Endothelial cell of umbilical vein (primary cell): Measurements from ENCODE around the gene ZNF281. TPM values are rescaled to one million over a fixed set of nuclear protein-coding genes. Genes with fewer than 3 reads are reported as not detected.

Source experiments
- BruUV-seq: library from RNA; stranded (reverse); fragments of 400-500 nt; replicated peaks from 2 replicates; lab custom pipeline; 2021; lab: Mats Ljungman, UMichigan
- CTCF ChIA-PET: fragments of 300-600, 350-600 bp; sonication (Branson Sonifier 250); formaldehyde crosslinking; loops from one replicate; lab custom pipeline; 2021; ENCODE audit warnings: antibody characterized with exemption, inconsistent platforms; lab: Charles Lee
- POLR2A ChIA-PET: fragments of 300-600, 350-600 bp; sonication (Branson Sonifier 250); formaldehyde crosslinking; loops from one replicate; lab custom pipeline; 2021; ENCODE audit warnings: antibody characterized with exemption, inconsistent platforms; lab: Charles Lee
- DNase-seq: peaks from one replicate; pipeline ENCODE4 v3.0.0-alpha.2; 2011; ENCODE audit warnings: low read depth, low spot score
- FAIRE-seq: peaks from 2 replicates; lab custom pipeline; 2011; peaks lifted over from hg19 to GRCh38; lab: Jason Lieb, UNC
- H2AFZ ChIP-seq: 2 replicates; pipeline ENCODE4 v1.6.0; 2012; ENCODE audit warnings: low read depth, low read length, control low read depth, inconsistent platforms
- H3K27ac ChIP-seq: 2 replicates; pipeline ENCODE4 v1.5.1; 2011; ENCODE audit warnings: low read depth, mild to moderate bottlenecking, control low read depth, low read length, moderate library complexity; ENCODE audit not compliant: insufficient read depth
- H3K27me3 ChIP-seq, 2 experiments: 2 replicates each; pipeline versions ENCODE4 v1.6.0 to v1.6.1; 2011; ENCODE audit warnings: low read length in 2 of 2, mixed read lengths in 1 of 2; ENCODE audit not compliant: control insufficient read depth in 2 of 2, insufficient read depth in 2 of 2
- H3K36me3 ChIP-seq, 2 experiments: 2 replicates in 1 of 2; 3 replicates in 1 of 2; pipeline ENCODE4 v1.5.1; 2011; ENCODE audit warnings: low read length in 2 of 2, mild to moderate bottlenecking in 1 of 2, moderate library complexity in 1 of 2; ENCODE audit not compliant: control insufficient read depth in 2 of 2, insufficient read depth in 2 of 2; ENCODE audit errors: extremely low read depth in 1 of 2
- H3K4me1 ChIP-seq: 3 replicates; pipeline ENCODE4 v1.5.1; 2011; ENCODE audit warnings: mild to moderate bottlenecking, low read length; ENCODE audit not compliant: control insufficient read depth, insufficient read depth; ENCODE audit errors: extremely low read depth
- H3K4me2 ChIP-seq: 2 replicates; pipeline ENCODE4 v1.6.1; 2011; ENCODE audit warnings: low read length, control low read depth, mixed read lengths; ENCODE audit not compliant: insufficient read depth
- H3K4me3 ChIP-seq, 3 experiments: fragments of 200-600 bp in 1 of 3; sonication (generic), shearing (Covaris generic) in 1 of 3; replicated peaks in 1 of 3; 2 replicates each; pipeline ENCODE4 v1.5.1; 2011 to 2016; ENCODE audit warnings: control low read depth in 3 of 3, low read length in 3 of 3, mild to moderate bottlenecking in 2 of 3, inconsistent platforms in 1 of 3, low read depth in 1 of 3, moderate library complexity in 1 of 3; ENCODE audit not compliant: insufficient read depth in 1 of 3
- H3K79me2 ChIP-seq: 2 replicates; pipeline ENCODE4 v1.6.0; 2012; ENCODE audit warnings: low read length, inconsistent platforms; ENCODE audit not compliant: control insufficient read depth, insufficient read depth
- H3K9ac ChIP-seq: replicated peaks from 2 replicates; pipeline ENCODE3; 2011; ENCODE audit warnings: low read length, control low read depth; ENCODE audit not compliant: insufficient read depth; ENCODE audit errors: extremely low read depth
- H3K9me1 ChIP-seq: replicated peaks from 3 replicates; pipeline ENCODE4 v1.6.0; 2011; ENCODE audit warnings: mild to moderate bottlenecking, low read length; ENCODE audit not compliant: control insufficient read depth, insufficient read depth; ENCODE audit errors: extremely low read depth
- H3K9me3 ChIP-seq: replicated peaks from 2 replicates; pipeline ENCODE4 v1.5.1; 2012; ENCODE audit warnings: low read length, inconsistent platforms; ENCODE audit not compliant: control insufficient read depth, insufficient read depth
- H4K20me1 ChIP-seq: replicated peaks from 2 replicates; pipeline ENCODE3; 2011; ENCODE audit warnings: mild to moderate bottlenecking, low read length; ENCODE audit not compliant: control insufficient read depth, insufficient read depth; ENCODE audit errors: extremely low read depth
- CTCF ChIP-seq, 2 donors: IDR thresholded peaks; 1 replicate in 1 of 2; 2 replicates in 1 of 2; pipeline ENCODE4 v1.5.1; 2011; ENCODE audit warnings: low read length in 2 of 2, mild to moderate bottlenecking in 2 of 2, moderate library complexity in 2 of 2, control low read depth in 1 of 2, inconsistent platforms in 1 of 2, low read depth in 1 of 2; ENCODE audit not compliant: insufficient read depth in 1 of 2; ENCODE audit errors: extremely low read depth in 1 of 2
- EZH2 ChIP-seq: IDR thresholded peaks from 2 replicates; pipeline ENCODE4 v1.6.1; 2012; ENCODE audit warnings: borderline replicate concordance, low read depth, mild to moderate bottlenecking, moderate library complexity, low read length, inconsistent platforms; ENCODE audit not compliant: severe bottlenecking
- FOS ChIP-seq: IDR thresholded peaks from 2 replicates; pipeline ENCODE4 v1.6.1; 2011; ENCODE audit warnings: mild to moderate bottlenecking, low read length, moderate library complexity, borderline replicate concordance; ENCODE audit not compliant: insufficient read depth
- JUN ChIP-seq: IDR thresholded peaks from 2 replicates; pipeline ENCODE4 v1.6.1; 2011; ENCODE audit warnings: borderline replicate concordance, low read depth; ENCODE audit not compliant: insufficient read length, insufficient read depth
- MAX ChIP-seq: IDR thresholded peaks from 2 replicates; pipeline ENCODE4 v1.6.1; 2011; ENCODE audit not compliant: insufficient read depth, insufficient read length
- MYC ChIP-seq: IDR thresholded peaks from one replicate; pipeline ENCODE4 v1.6.1; 2011; ENCODE audit warnings: mild to moderate bottlenecking, low read depth, low read length
- POLR2A ChIP-seq: IDR thresholded peaks from 2 replicates; pipeline ENCODE4 v1.6.1; 2012; ENCODE audit warnings: low read depth, mild to moderate bottlenecking, control low read depth, low read length
- POLR2AphosphoS5 ChIP-seq: IDR thresholded peaks from 2 replicates; pipeline ENCODE4 v1.6.1; 2012; ENCODE audit warnings: low read depth, mild to moderate bottlenecking, control low read depth, low read length, moderate library complexity; ENCODE audit not compliant: insufficient read depth
- dilution Hi-C: fragments of 300-500 bp; cut with MboI; formaldehyde crosslinking; loops from one replicate; pipeline ENCODE4 v1.15.0; 2019; ENCODE audit warnings: low sequenced_read_pairs; ENCODE audit not compliant: extremely low pct_ligation_motif_present
- intact Hi-C: fragments of 100-400 bp; cut with micrococcal nuclease; formaldehyde crosslinking; loops from one replicate; pipeline ENCODE4 v1.10.0; 2022
- polyA plus RNA-seq, 4 experiments: library from polyadenylated mRNA; depleted of rRNA in 3 of 4; stranded (reverse) in 3 of 4; unstranded in 1 of 4; fragments of >200 nt; gene quantifications; 2 replicates each; pipeline versions ENCODE4 v1.2.1 to v1.2.3, GENCODE V29; 2011 to 2012; ENCODE audit warnings: missing spikeins in 1 of 4
- total RNA-seq: library from RNA; stranded (reverse); gene quantifications from 2 replicates; pipeline ENCODE4 v1.2.3, GENCODE V29; 2021

ZNF281 gene
- total and polyA plus RNA-seq, 2 donors (not counting 3 experiments of a cell fraction or from before 2014, with no cell fraction given): 5.2 to 22.3 TPM

- dilution Hi-C loops: no loop called here
Measured at GRCh38 chr1:200365897-200366426, 43.9 kb downstream of the ZNF281 start.

More at GRCh38 chr1:200365897-200366426, 43.9 kb downstream of the ZNF281 start:
- TF ChIP-seq FOS: no peak
- TF ChIP-seq MAX: no peak
- TF ChIP-seq MYC: no peak
- no peak for TF ChIP-seq EZH2
- TF ChIP-seq POLR2A: no peak
- no peak for TF ChIP-seq CTCF (IDR thresholded peaks at IDR 0.05; ENCODE audit: extremely low read depth in 1 of 2, insufficient read depth in 1 of 2, low read depth in 1 of 2, low read length in 2 of 2)
- TF ChIP-seq POLR2AphosphoS5: no peak
- no peak for TF ChIP-seq JUN
- Histone ChIP-seq H3K79me2 (no peaks in the 10 kb centered on the region), H3K27me3 (no peaks in the 10 kb centered on the region), H3K27ac (no peak overlapping the region), H3K9me1 (no peaks in the 10 kb centered on the region), H2AFZ (no peak overlapping the region), H3K4me3 (no peak overlapping the region), H3K36me3 (no peaks in the 10 kb centered on the region), H4K20me1 (no peaks in the 10 kb centered on the region), H3K9me3 (no peaks in the 10 kb centered on the region), H3K4me2 (no peak overlapping the region), H3K4me1 (peaks cover 19% of the 10 kb centered on the region), H3K9ac (no peak overlapping the region)
- ChIA-PET POLR2A (no interaction called here), CTCF (interaction anchor here (0.7 to 1.2 kb wide), 4 partner anchors 9 to 660 kb away, joined by 3 to 4 read pairs (median 3); no protein-coding TSS in a partner anchor)
- DNase-seq (no peak), FAIRE-seq (no peak)
- BruUV-seq: no TSS peak
- intact Hi-C loops: no loop called here
